ENCODE results near the gene TEX13A. TPM values are rescaled to one million over a fixed set of nuclear protein-coding genes. Genes with fewer than 3 reads are reported as not detected.

The TEX13A gene
- total and polyA plus RNA-seq, 2 of the 13 experiments (the other 11 are each of a cell fraction or from before 2014, with no cell fraction given): not detected

DNA sequence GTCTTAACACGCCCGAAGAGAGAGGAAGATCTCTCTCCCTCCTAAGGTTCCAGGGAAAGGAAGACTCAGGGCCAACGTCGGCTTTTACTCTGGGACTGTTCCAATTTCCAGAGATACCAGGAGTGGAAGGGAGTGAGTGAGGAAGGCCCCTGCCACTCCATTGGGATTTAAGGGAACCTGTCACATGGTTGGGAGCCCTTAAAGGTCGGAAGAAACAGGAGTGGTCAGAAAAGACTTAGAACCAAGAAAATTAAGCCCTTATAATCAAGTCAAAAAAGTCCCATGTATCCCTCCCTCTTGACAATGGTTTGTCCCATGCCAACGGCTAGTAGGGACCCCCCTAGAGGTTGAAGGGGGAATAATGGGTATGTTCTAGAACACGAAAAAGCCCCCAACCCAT lies at the start of gene TEX13A (continued):
- no peak for TF ChIP-seq SNAPC2 (CRISPR knock-in tag; IDR thresholded peaks at IDR 0.05)
- TF ChIP-seq ZBTB7B (CRISPR knock-in tag; IDR thresholded peaks at IDR 0.05): no peak
- TF ChIP-seq, protein P1, sequence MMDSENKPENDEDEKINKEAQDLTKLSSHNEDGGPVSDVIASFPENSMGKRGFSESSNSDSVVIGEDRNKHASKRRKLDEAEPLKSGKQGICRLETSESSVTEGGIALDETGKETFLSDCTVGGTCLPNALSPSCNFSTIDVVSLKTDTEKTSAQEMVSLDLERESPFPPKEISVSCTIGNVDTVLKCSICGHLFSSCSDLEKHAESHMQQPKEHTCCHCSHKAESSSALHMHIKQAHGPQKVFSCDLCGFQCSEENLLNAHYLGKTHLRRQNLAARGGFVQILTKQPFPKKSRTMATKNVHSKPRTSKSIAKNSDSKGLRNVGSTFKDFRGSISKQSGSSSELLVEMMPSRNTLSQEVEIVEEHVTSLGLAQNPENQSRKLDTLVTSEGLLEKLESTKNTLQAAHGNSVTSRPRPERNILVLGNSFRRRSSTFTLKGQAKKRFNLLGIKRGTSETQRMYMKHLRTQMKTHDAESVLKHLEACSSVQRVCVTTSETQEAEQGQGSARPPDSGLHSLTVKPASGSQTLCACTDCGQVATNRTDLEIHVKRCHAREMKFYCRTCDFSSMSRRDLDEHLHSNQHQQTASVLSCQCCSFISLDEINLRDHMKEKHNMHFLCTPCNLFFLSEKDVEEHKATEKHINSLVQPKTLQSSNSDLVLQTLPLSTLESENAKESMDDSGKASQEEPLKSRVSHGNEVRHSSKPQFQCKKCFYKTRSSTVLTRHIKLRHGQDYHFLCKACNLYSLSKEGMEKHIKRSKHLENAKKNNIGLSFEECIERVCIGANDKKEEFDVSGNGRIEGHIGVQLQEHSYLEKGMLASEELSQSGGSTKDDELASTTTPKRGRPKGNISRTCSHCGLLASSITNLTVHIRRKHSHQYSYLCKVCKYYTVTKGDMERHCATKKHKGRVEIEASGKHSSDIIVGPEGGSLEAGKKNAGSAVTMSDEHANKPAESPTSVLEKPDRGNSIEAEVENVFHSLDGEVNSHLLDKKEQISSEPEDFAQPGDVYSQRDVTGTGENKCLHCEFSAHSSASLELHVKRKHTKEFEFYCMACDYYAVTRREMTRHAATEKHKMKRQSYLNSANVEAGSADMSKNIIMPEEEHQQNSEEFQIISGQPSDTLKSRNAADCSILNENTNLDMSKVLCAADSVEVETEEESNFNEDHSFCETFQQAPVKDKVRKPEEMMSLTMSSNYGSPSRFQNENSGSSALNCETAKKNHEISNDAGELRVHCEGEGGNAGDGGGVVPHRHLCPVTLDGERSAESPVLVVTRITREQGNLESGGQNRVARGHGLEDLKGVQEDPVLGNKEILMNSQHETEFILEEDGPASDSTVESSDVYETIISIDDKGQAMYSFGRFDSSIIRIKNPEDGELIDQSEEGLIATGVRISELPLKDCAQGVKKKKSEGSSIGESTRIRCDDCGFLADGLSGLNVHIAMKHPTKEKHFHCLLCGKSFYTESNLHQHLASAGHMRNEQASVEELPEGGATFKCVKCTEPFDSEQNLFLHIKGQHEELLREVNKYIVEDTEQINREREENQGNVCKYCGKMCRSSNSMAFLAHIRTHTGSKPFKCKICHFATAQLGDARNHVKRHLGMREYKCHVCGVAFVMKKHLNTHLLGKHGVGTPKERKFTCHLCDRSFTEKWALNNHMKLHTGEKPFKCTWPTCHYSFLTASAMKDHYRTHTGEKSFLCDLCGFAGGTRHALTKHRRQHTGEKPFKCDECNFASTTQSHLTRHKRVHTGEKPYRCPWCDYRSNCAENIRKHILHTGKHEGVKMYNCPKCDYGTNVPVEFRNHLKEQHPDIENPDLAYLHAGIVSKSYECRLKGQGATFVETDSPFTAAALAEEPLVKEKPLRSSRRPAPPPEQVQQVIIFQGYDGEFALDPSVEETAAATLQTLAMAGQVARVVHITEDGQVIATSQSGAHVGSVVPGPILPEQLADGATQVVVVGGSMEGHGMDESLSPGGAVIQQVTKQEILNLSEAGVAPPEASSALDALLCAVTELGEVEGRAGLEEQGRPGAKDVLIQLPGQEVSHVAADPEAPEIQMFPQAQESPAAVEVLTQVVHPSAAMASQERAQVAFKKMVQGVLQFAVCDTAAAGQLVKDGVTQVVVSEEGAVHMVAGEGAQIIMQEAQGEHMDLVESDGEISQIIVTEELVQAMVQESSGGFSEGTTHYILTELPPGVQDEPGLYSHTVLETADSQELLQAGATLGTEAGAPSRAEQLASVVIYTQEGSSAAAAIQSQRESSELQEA (CRISPR knock-in tag; IDR thresholded peaks at IDR 0.05; ENCODE audit: not compliant biosample characterization): no peak

DNA sequence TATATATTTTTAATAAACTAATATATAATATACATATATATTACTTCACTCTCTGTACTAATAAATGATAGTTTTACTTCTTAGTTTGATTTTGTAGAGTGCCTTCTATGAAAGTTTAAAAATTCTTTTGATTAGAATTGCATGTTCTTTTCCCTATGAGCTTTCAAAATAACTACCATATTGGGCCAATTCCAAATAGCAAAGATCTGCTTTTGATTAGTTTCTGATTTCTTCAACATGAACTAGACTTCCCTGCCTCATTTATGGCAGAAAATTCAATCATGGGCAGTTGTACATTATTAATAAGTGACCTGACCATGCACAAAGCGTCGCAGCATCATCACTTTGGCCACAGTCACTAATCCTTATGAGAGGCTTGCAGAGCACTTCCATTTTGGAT lies 48.9 kb upstream of the TEX13A start:
- Histone ChIP-seq H3K27ac (ENCODE audit: extremely low read length, insufficient read depth, low read length) (no peak overlapping the region), H4K20me1 (ENCODE audit: insufficient read depth, low read length) (no peaks in the 10 kb centered on the region), H3K4me2 (ENCODE audit: low read depth, low read length) (no peak overlapping the region), H3K4me1 (ENCODE audit: insufficient read depth, low read length) (no peaks in the 10 kb centered on the region), H3K9ac (ENCODE audit: insufficient read depth, low read depth, low read length) (no peak overlapping the region), H3K9me3 (ENCODE audit: low read length) (no peaks in the 10 kb centered on the region), H3K79me2 (ENCODE audit: insufficient read depth, low read length) (no peaks in the 10 kb centered on the region), H2AFZ (ENCODE audit: low read length) (no peak overlapping the region), H3K4me3 (replicated peaks in 1 of 3; ENCODE audit: insufficient read depth in 1 of 3, low read depth in 2 of 3, low read length in 3 of 3) (no peak overlapping the region), H3K36me3 (replicated peaks in 1 of 2; ENCODE audit: control insufficient read depth in 1 of 2, insufficient read depth in 2 of 2, low read length in 2 of 2) (no peaks in the 10 kb centered on the region), H3K27me3 (ENCODE audit: control insufficient read depth in 1 of 2, insufficient read depth in 2 of 2, low read length in 2 of 2) (no peaks in the 10 kb centered on the region)
- no peak for DNase-seq (ENCODE audit: low spot score)
- in situ Hi-C loops (cut with HindIII; ENCODE audit: extremely low pct_ligation_motif_present, low pct_unique_long_range_greater_than_20kb): no loop called here
- ATAC-seq: no peak
- POLR2A ChIA-PET: no interaction called here
- no peak for FAIRE-seq
- BruUV-seq (replicated peaks): no TSS peak
- intact Hi-C loops (cut with micrococcal nuclease; ENCODE audit: unreplicated experiment): no loop called here
- CTCF ChIA-PET (ENCODE audit: low intra/inter-chr PET ratio, low total read pairs): no interaction called here
- 0% methylated on average over 2 of the region's 2 CpGs for WGBS (ENCODE audit: low lambda C conversion rate)
- TF ChIP-seq ETV5 (CRISPR knock-in tag; IDR thresholded peaks at IDR 0.05; ENCODE audit: borderline replicate concordance): no peak
- no peak for TF ChIP-seq ZFYVE20 (CRISPR knock-in tag; IDR thresholded peaks at IDR 0.05; ENCODE audit: borderline replicate concordance, low read depth)
- no peak for TF ChIP-seq JUNB (CRISPR knock-in tag; IDR thresholded peaks at IDR 0.05; ENCODE audit: borderline replicate concordance)
- TF ChIP-seq, protein P2, sequence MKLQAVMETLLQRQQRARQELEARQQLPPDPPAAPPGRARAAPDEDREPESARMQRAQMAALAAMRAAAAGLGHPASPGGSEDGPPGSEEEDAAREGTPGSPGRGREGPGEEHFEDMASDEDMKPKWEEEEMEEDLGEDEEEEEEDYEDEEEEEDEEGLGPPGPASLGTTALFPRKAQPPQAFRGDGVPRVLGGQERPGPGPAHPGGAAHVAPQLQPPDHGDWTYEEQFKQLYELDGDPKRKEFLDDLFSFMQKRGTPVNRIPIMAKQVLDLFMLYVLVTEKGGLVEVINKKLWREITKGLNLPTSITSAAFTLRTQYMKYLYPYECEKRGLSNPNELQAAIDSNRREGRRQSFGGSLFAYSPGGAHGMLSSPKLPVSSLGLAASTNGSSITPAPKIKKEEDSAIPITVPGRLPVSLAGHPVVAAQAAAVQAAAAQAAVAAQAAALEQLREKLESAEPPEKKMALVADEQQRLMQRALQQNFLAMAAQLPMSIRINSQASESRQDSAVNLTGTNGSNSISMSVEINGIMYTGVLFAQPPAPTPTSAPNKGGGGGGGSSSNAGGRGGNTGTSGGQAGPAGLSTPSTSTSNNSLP (IDR thresholded peaks at IDR 0.05; ENCODE audit: low read depth, low read length): no peak
- TF ChIP-seq RARA (CRISPR knock-in tag; IDR thresholded peaks at IDR 0.05): no peak
- no peak for TF ChIP-seq ESRRA (CRISPR knock-in tag; IDR thresholded peaks at IDR 0.05; ENCODE audit: low read depth)
- TF ChIP-seq PRMT3 (CRISPR knock-in tag; IDR thresholded peaks at IDR 0.05; ENCODE audit: borderline replicate concordance, low read depth): no peak
- no peak for TF ChIP-seq CEBPB (IDR thresholded peaks at IDR 0.05; ENCODE audit: borderline replicate concordance, low read depth, low read length)
- TF ChIP-seq, protein P3, sequence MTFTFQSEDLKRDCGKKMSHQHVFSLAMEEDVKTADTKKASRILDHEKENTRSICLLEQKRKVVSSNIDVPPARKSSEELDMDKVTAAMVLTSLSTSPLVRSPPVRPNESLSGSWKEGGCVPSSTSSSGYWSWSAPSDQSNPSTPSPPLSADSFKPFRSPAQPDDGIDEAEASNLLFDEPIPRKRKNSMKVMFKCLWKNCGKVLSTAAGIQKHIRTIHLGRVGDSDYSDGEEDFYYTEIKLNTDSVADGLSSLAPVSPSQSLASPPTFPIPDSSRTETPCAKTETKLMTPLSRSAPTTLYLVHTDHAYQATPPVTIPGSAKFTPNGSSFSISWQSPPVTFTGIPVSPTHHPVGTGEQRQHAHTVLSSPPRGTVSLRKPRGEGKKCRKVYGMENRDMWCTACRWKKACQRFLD (CRISPR knock-in tag; IDR thresholded peaks at IDR 0.05; ENCODE audit: borderline replicate concordance): no peak
- no peak for TF ChIP-seq ZSCAN20 (CRISPR knock-in tag; IDR thresholded peaks at IDR 0.05; ENCODE audit: borderline replicate concordance)
